HG03342 (cell line): ENCODE results near the gene MYPN.
"Not testable (repeated sequence)": the region's sequence is repeated elsewhere in the genome, so short reads cannot be mapped to it uniquely, and the experiment has no call there.

ENCODE experiments used
- ATAC-seq: cut with Tn5 transposase; IDR thresholded peaks from one replicate; pipeline ENCODE4 v1.9.1; 2021; ENCODE audit warnings: mild to moderate bottlenecking, moderate library complexity; ENCODE audit not compliant: unreplicated experiment

The MYPN gene

GRCh38 chr10:68128015-68128414 is 18.7 kb downstream of the MYPN start:
- ATAC-seq, result no peak

GRCh38 chr10:68132391-68132790 is 23.1 kb downstream of the MYPN start:
- no peak for ATAC-seq

- ATAC-seq, result no peak
Measured at GRCh38 chr10:68133523-68133922, 24.2 kb downstream of the MYPN start.

- ATAC-seq, result no peak
Measured at GRCh38 chr10:68135362-68135761, 26.1 kb downstream of the MYPN start.

GRCh38 chr10:68135922-68136792 is 26.9 kb downstream of the MYPN start:
- ATAC-seq, result no peak

- ATAC-seq, result no peak
Measured at GRCh38 chr10:68137171-68137570, 27.9 kb downstream of the MYPN start.

GRCh38 chr10:68138526-68138925 is 29.2 kb downstream of the MYPN start:
- ATAC-seq, result no peak

- ATAC-seq, result no peak
Measured at GRCh38 chr10:68139448-68140272, 30.4 kb downstream of the MYPN start.

GRCh38 chr10:68142761-68143160 is 33.5 kb downstream of the MYPN start:
- no peak for ATAC-seq

GRCh38 chr10:68144709-68145108 is 35.4 kb downstream of the MYPN start:
- ATAC-seq, result no peak

- ATAC-seq, result no peak
Measured at GRCh38 chr10:68145705-68146104, 36.4 kb downstream of the MYPN start.

- no peak for ATAC-seq
Measured at GRCh38 chr10:68146133-68146532, 36.8 kb downstream of the MYPN start.

- no peak for ATAC-seq
Measured at GRCh38 chr10:68151453-68151852, 42.2 kb downstream of the MYPN start.

GRCh38 chr10:68153473-68154210 is 44.4 kb downstream of the MYPN start:
- no peak for ATAC-seq

- no peak for ATAC-seq
Measured at GRCh38 chr10:68154211-68154497, 44.9 kb downstream of the MYPN start.

GRCh38 chr10:68155615-68156210 is 46.4 kb downstream of the MYPN start:
- ATAC-seq, result no peak

- ATAC-seq, result peak; percentile 48
Measured at GRCh38 chr10:68156373-68157185, 47.3 kb downstream of the MYPN start.

GRCh38 chr10:68157522-68157921 is 48.2 kb downstream of the MYPN start:
- not testable (repeated sequence) for ATAC-seq

- ATAC-seq, result no peak
Measured at GRCh38 chr10:68158031-68158430, 48.7 kb downstream of the MYPN start.

- ATAC-seq, result peak; percentile 99
Measured at GRCh38 chr10:68163735-68164134, 54.4 kb downstream of the MYPN start.
